AG09319 (cell line): Measurements from ENCODE around the gene MINDY3.

Source experiments
- DNase-seq: peaks from one replicate; pipeline ENCODE4 v3.0.0-alpha.2; 2010; ENCODE audit warnings: low read depth; ENCODE audit errors: extremely low read depth
- TF ChIP-seq, protein P1 (sequence below): IDR thresholded peaks from 2 replicates; pipeline ENCODE4 v1.5.1; 2011; ENCODE audit warnings: low read depth, mild to moderate bottlenecking, inconsistent platforms, low read length, moderate library complexity

Gene MINDY3

DNA sequence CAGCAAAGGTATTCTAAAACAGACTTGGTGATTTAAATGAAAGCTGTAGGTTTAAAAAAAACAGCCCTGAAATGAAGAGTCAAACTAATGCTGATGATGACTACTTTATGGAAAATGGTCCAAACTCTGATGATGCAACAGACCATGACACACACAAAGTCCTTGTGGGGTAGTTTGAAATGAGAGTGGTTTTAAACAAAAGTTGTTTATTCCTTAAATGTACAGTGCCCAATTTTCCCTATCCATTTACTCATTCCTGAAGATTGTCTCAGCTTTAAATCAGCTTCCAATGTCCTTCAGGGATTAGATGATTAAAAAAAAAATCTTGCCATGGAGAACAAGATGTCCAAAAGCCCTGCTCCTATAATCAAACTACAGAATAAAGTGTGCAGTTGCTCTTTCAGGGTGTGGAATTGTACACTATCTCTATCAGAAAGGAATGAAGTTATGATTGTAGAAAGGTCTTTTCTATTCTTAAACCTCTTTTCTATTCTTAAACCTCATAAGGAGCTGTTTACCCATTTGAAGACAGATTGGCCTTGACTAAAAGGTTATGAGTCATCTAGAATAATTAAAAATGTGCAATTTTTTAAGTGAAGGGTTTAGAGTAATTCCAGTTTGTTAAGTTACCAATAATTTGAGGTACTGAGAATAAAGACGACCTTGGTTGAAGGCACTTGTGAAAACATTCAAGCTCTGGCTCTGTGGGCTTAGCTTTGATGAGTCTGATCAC lies 70.3 kb downstream of the MINDY3 start:
- TF ChIP-seq, protein P1, sequence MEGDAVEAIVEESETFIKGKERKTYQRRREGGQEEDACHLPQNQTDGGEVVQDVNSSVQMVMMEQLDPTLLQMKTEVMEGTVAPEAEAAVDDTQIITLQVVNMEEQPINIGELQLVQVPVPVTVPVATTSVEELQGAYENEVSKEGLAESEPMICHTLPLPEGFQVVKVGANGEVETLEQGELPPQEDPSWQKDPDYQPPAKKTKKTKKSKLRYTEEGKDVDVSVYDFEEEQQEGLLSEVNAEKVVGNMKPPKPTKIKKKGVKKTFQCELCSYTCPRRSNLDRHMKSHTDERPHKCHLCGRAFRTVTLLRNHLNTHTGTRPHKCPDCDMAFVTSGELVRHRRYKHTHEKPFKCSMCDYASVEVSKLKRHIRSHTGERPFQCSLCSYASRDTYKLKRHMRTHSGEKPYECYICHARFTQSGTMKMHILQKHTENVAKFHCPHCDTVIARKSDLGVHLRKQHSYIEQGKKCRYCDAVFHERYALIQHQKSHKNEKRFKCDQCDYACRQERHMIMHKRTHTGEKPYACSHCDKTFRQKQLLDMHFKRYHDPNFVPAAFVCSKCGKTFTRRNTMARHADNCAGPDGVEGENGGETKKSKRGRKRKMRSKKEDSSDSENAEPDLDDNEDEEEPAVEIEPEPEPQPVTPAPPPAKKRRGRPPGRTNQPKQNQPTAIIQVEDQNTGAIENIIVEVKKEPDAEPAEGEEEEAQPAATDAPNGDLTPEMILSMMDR: no peak
- peak; percentile 61 for DNase-seq

DNA sequence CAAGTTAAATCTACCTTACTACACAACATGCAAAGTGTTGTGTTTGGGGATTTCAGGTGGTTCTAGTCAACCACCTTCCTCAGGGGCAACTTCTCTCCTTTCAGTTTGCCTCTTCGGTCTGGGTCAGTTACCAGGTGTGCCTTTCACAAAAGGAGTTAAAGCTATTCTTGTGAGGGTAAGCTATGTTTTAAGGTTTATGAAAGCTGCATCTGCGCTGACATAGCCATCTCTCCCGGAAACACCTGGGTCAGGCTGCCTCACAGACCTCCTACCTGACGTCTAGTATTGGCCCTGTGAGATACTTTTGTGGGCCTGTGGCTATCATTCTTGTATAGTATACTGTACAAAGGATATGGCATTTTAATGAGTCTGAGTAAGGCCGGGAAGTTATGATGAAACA lies 72.9 kb downstream of the MINDY3 start:
- TF ChIP-seq, protein P1: no peak

DNA sequence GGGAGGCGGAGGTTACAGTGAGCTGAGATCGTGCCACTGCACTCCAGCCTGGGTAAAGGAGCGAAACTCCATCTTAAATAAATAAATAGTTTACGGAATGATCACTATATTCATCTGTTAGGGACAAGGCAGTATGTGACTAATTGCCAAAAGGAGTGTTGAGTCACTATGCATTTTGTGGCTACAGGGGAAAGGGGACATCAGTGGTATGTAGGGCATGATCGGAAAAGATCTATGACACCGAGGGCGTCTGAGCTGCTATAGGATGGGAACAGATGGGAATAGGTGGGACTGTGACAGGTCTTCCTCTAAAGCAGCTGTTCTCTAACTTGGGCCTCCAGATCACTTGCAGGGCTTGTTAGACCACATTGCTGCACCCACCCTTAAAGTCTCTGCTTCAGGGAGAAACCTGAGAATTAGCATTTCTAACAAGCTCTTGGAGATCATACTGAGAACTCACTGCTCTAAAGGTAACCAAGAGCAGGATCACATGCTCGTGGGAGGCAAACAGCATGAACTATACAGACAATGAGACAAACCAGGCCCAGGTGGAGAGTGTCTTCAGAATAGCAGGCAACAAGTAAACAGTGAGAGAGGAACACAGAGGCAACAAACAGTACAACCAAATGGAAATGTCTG lies 75.5 kb downstream of the MINDY3 start:
- DNase-seq: no peak
- TF ChIP-seq, protein P1: no peak

More for the DNA sequence above, 72.9 kb downstream of the MINDY3 start:
- DNase-seq: no peak

DNA sequence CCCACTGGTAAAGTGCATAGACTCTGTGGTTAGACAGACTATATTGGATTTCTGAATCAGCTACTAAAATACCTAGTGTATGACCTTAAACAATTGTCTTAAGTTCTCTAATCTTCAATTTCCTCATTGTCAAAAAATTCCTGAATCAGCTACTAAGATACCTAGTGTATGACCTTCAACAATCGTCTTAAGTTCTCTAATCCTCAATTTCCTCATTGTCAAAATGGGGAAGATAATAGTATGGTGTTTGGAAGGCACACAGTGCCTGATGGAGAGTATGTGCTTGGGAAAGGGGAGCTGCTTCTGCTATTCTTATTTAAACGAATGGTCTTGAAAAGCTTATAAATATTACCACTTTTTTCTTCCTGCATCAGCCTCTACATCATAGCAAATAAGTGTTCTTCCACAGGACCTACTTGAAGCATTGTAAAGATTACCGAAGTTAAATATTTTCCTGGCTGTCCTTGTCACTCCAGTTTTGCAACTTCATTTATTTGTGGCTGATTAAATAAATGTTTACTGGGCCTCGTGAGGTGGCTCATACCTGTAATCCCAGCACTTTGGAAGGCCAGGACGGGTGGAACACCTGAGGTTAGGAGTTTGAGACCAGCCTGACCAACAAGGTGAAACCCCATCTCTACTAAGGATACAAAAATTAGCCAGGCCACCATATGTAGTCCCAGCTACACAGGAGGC lies 76.2 kb downstream of the MINDY3 start:
- DNase-seq: no peak
- TF ChIP-seq, protein P1: no peak

DNA sequence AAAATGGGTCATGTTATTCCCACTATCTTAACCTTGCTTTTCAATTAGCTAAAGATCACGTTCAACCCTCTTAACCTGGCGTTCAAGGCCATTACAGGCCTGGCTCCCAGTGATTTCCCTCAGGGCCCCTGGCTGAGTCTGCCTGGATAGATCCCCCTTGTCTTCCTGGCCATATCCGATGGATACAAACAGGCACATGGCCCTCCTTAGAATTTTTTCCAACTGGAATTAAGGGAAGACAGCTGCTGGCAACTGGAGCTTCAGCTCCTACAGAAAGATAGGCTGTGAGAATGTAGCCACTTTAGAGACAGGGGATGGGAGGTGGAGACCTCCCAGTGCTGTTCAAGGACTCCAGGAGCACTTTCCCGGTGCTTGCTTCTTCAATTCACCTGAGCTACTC lies 77.5 kb downstream of the MINDY3 start:
- DNase-seq: no peak
- TF ChIP-seq, protein P1: no peak

DNA sequence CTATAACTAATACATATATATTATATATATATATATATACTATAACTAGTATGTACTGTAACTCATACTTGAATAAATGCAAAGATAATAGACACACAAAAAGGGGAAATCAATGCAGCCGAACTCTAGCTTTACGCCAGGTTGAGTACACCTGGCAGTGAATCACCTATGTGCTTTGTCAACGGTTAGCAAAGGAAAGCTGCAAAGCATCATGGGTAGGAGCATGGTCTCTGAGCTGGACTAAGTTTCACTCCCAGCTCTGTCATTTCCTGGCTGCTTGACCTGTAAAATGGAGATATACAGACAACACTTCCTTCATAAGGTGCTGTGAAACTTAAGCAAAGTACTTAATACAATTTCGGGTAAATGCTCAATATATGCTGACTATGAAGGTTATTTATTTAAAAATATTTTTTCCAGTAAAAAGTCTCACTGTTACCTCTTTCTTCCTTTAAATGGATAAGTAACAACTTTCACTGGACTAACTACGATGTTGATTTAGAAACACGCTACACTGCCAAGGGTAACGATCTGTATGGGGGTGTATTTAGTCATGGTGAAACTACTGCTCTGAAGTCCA lies 78.8 kb downstream of the MINDY3 start:
- no peak for DNase-seq
- TF ChIP-seq, protein P1: no peak
